ENCODE results near the gene FZD7.
A peak's percentile ranks its signal among the peaks of the same experiment; 100 is the strongest.

GRCh38 chr2:202035089-202035940 is 1.7 kb downstream of the FZD7 start:
- TF ChIP-seq CTCF (IDR thresholded peaks at IDR 0.05; ENCODE audit: control extremely low read depth in 1 of 3, insufficient read depth in 1 of 3, low read depth in 1 of 3, low read length in 3 of 3) (peak; percentile 69 to 71 (median 69)), TCF12 (IDR thresholded peaks at IDR 0.05; ENCODE audit: low read depth, low read length) (no peak), EGR1 (IDR thresholded peaks at IDR 0.05; ENCODE audit: borderline replicate concordance, low read depth, low read length) (no peak), CEBPB (IDR thresholded peaks at IDR 0.05; ENCODE audit: low read depth, low read length) (no peak), MAFK (IDR thresholded peaks at IDR 0.05; ENCODE audit: low read depth, low read length) (no peak), NRF1 (IDR thresholded peaks at IDR 0.05; ENCODE audit: low read depth, low read length) (no peak), KDM5A (IDR thresholded peaks at IDR 0.05; ENCODE audit: low read length) (no peak)
- TF ChIP-seq, protein P1, sequence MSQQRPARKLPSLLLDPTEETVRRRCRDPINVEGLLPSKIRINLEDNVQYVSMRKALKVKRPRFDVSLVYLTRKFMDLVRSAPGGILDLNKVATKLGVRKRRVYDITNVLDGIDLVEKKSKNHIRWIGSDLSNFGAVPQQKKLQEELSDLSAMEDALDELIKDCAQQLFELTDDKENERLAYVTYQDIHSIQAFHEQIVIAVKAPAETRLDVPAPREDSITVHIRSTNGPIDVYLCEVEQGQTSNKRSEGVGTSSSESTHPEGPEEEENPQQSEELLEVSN (IDR thresholded peaks at IDR 0.05) = peak; percentile 65; the same call in 1 of the 2 replicates

Measured in H1 (cell line).